ENCODE results near the gene RNU1-3.
"Not testable (repeated sequence)": the region's sequence is repeated elsewhere in the genome, so short reads cannot be mapped to it uniquely, and the experiment has no call there.

RNU1-3 gene

GRCh38 chr1:16649960-16650359 lies 16.8 kb downstream of the RNU1-3 start:
- DNase-seq: not testable (repeated sequence)

- not testable (repeated sequence) for DNase-seq
Measured at GRCh38 chr1:16649390-16649789, 17.4 kb downstream of the RNU1-3 start.

- not testable (repeated sequence) for DNase-seq
Measured at GRCh38 chr1:16648756-16649155, 18.0 kb downstream of the RNU1-3 start.

- DNase-seq: not testable (repeated sequence)
Measured at GRCh38 chr1:16648250-16648649, 18.5 kb downstream of the RNU1-3 start.

- not testable (repeated sequence) for DNase-seq
Measured at GRCh38 chr1:16647179-16648176, 19.3 kb downstream of the RNU1-3 start.

GRCh38 chr1:16646716-16647115 lies 20.0 kb downstream of the RNU1-3 start:
- not testable (repeated sequence) for DNase-seq

GRCh38 chr1:16646061-16646664 lies 20.6 kb downstream of the RNU1-3 start:
- not testable (repeated sequence) for DNase-seq

GRCh38 chr1:16645271-16646060 lies 21.3 kb downstream of the RNU1-3 start:
- DNase-seq: not testable (repeated sequence)

GRCh38 chr1:16644482-16645270 lies 22.1 kb downstream of the RNU1-3 start:
- DNase-seq: peak; percentile 85

GRCh38 chr1:16644193-16644481 lies 22.6 kb downstream of the RNU1-3 start:
- no peak for DNase-seq

GRCh38 chr1:16643476-16644192 lies 23.1 kb downstream of the RNU1-3 start:
- not testable (repeated sequence) for DNase-seq

- DNase-seq: not testable (repeated sequence)
Measured at GRCh38 chr1:16643001-16643411, 23.7 kb downstream of the RNU1-3 start.

- DNase-seq: not testable (repeated sequence)
Measured at GRCh38 chr1:16642025-16642966, 24.5 kb downstream of the RNU1-3 start.

- DNase-seq: not testable (repeated sequence)
Measured at GRCh38 chr1:16641159-16641975, 25.4 kb downstream of the RNU1-3 start.

- DNase-seq: not testable (repeated sequence)
Measured at GRCh38 chr1:16639091-16640031, 27.4 kb downstream of the RNU1-3 start.

- not testable (repeated sequence) for DNase-seq
Measured at GRCh38 chr1:16637941-16638778, 28.6 kb downstream of the RNU1-3 start.

- not testable (repeated sequence) for DNase-seq
Measured at GRCh38 chr1:16636551-16637195, 30.1 kb downstream of the RNU1-3 start.
